NCI-H2227 (cell line): ENCODE measurements around the gene ADAMTSL5.
"Not testable (repeated sequence)": the region's sequence is repeated elsewhere in the genome, so short reads cannot be mapped to it uniquely, and the experiment has no call there.

ENCODE experiments used
- DNase-seq: peaks from one replicate; lab custom pipeline; 2025; ENCODE audit not compliant: unreplicated experiment; lab: John Stamatoyannopoulos, UW

ADAMTSL5 gene

GRCh38 chr19:1512671-1513498 is at the start of gene ADAMTSL5:
TSS of gene ADAMTSL5 (minus strand) at chr19:1513019. CDS start at chr19:1510943, 2,076 bp downstream.
- DNase-seq = no peak

GRCh38 chr19:1561236-1561842 is 48.5 kb upstream of the ADAMTSL5 start:
- DNase-seq = no peak

- DNase-seq = no peak
Observed at GRCh38 chr19:1560286-1560882, 47.6 kb upstream of the ADAMTSL5 start.

- DNase-seq = no peak
Observed at GRCh38 chr19:1558552-1558951, 45.7 kb upstream of the ADAMTSL5 start.

- DNase-seq = no peak
Observed at GRCh38 chr19:1556390-1557070, 43.7 kb upstream of the ADAMTSL5 start.

- no peak for DNase-seq
Observed at GRCh38 chr19:1555487-1556389, 42.9 kb upstream of the ADAMTSL5 start.

GRCh38 chr19:1554968-1555367 is 42.1 kb upstream of the ADAMTSL5 start:
- DNase-seq = no peak

- DNase-seq = no peak
Observed at GRCh38 chr19:1553415-1553814, 40.6 kb upstream of the ADAMTSL5 start.

GRCh38 chr19:1551068-1552040 is 38.5 kb upstream of the ADAMTSL5 start:
- DNase-seq = no peak

- DNase-seq = no peak
Observed at GRCh38 chr19:1549332-1549945, 36.6 kb upstream of the ADAMTSL5 start.

GRCh38 chr19:1540365-1540925 is 27.6 kb upstream of the ADAMTSL5 start:
- DNase-seq = no peak

- DNase-seq = not testable (repeated sequence)
Observed at GRCh38 chr19:1539749-1540148, 26.9 kb upstream of the ADAMTSL5 start.

- no peak for DNase-seq
Observed at GRCh38 chr19:1538978-1539377, 26.2 kb upstream of the ADAMTSL5 start.

GRCh38 chr19:1535699-1536098 is 22.9 kb upstream of the ADAMTSL5 start:
- DNase-seq = not testable (repeated sequence)

GRCh38 chr19:1534972-1535371 is 22.2 kb upstream of the ADAMTSL5 start:
- DNase-seq = no peak

GRCh38 chr19:1533510-1534150 is 20.8 kb upstream of the ADAMTSL5 start:
- DNase-seq = no peak

GRCh38 chr19:1532003-1532402 is 19.2 kb upstream of the ADAMTSL5 start:
- DNase-seq = no peak

GRCh38 chr19:1531587-1531986 is 18.8 kb upstream of the ADAMTSL5 start:
- no peak for DNase-seq
